OCI-LY7 (cell line): ENCODE data around the gene ARID5B.

Experiments used
- CTCF ChIP-seq: fragments of 200-600 bp; sonication (generic); conservative IDR thresholded peaks from 2 replicates; pipeline ENCODE4 v1.5.1; 2014; ENCODE audit warnings: mild to moderate bottlenecking, antibody characterized with exemption, low read length, moderate library complexity, mixed read lengths
- EZH2phosphoT487 ChIP-seq: fragments of 200-600 bp; sonication (generic); IDR thresholded peaks from 2 replicates; pipeline ENCODE4 v1.6.1; 2018; ENCODE audit warnings: low read depth, borderline replicate concordance, mild to moderate bottlenecking, mixed run types, antibody characterized with exemption, low read length, moderate library complexity, mixed read lengths

DNA sequence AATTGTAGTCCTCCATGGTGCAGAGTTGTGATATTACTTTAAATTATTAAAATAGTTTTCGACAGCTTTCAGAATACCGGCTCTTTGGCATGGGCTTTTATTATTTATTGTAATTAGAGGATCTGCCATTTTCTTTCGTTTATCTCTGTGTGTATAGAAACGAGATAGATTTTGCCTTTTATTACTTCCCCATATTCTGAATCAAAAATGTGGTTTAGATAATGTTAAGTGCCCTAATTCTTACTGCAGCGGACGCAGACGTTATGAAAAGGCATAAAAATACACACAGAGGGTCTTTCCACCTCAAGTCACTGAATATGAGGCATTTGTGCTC is 1.9 kb upstream of the ARID5B start:
- no peak for TF ChIP-seq CTCF
- no peak for TF ChIP-seq EZH2phosphoT487
